T-helper 1 cell treated with Interleukin-12 subunit alpha and Interleukin-12 subunit beta and Interleukin-4 antibody, amounts not matched to agents 30 ng/mL and 1 ng/mL, for 36 hours (primary cell): ENCODE measurements around the gene CRK. TPM values are rescaled to one million over a fixed set of nuclear protein-coding genes. Genes with fewer than 3 reads are reported as not detected.
"Not testable (repeated sequence)": the region's sequence is repeated elsewhere in the genome, so short reads cannot be mapped to it uniquely, and the experiment has no call there.

ENCODE experiments used
- intact Hi-C: fragments of 100-400 bp; cut with micrococcal nuclease; formaldehyde crosslinking; loops from one replicate; pipeline ENCODE4 v1.15.1; 2024
- total RNA-seq: library from RNA; stranded (reverse); gene quantifications from 2 replicates; pipeline ENCODE4 v1.2.3, GENCODE V29; 2022

Gene CRK
- total RNA-seq, 1 donor from 2014 or later: 20.7 TPM

GRCh38 chr17:1390432-1391367 is 65.3 kb downstream of the CRK start:
- intact Hi-C loops: loop anchor here (2.0 kb wide), 1 partner anchor 14 kb away; no protein-coding TSS in a partner anchor

GRCh38 chr17:1387490-1388227 is 68.4 kb downstream of the CRK start:
- intact Hi-C loops: not testable (repeated sequence)

GRCh38 chr17:1386675-1387190 is 69.3 kb downstream of the CRK start:
- intact Hi-C loops: not testable (repeated sequence)

GRCh38 chr17:1386265-1386664 is 69.8 kb downstream of the CRK start:
- intact Hi-C loops: no loop called here

- intact Hi-C loops: no loop called here
Observed at GRCh38 chr17:1385861-1386260, 70.2 kb downstream of the CRK start.

GRCh38 chr17:1384905-1385435 is 71.1 kb downstream of the CRK start:
- intact Hi-C loops: no loop called here

- intact Hi-C loops: no loop called here
Observed at GRCh38 chr17:1379930-1380313, 76.1 kb downstream of the CRK start.

- intact Hi-C loops: no loop called here
Observed at GRCh38 chr17:1379208-1379929, 76.7 kb downstream of the CRK start.

- intact Hi-C loops: not testable (repeated sequence)
Observed at GRCh38 chr17:1378476-1378860, 77.6 kb downstream of the CRK start.

GRCh38 chr17:1377334-1377733 is 78.7 kb downstream of the CRK start:
- intact Hi-C loops: loop anchor here (2.0 kb wide), 2 partner anchors 13 to 21 kb away; no protein-coding TSS in a partner anchor

- intact Hi-C loops: loop anchor here (2.0 kb wide), 2 partner anchors 15 to 23 kb away; no protein-coding TSS in a partner anchor
Observed at GRCh38 chr17:1376061-1376460, 80.0 kb downstream of the CRK start.

- intact Hi-C loops: loop anchor here (2.0 kb wide), 2 partner anchors 15 to 23 kb away; no protein-coding TSS in a partner anchor
Observed at GRCh38 chr17:1375615-1376014, 80.4 kb downstream of the CRK start.

GRCh38 chr17:1374431-1375177 is 81.4 kb downstream of the CRK start:
- intact Hi-C loops: no loop called here

- intact Hi-C loops: no loop called here
Observed at GRCh38 chr17:1373707-1374237, 82.3 kb downstream of the CRK start.

GRCh38 chr17:1372618-1373017 is 83.4 kb downstream of the CRK start:
- intact Hi-C loops: no loop called here

- intact Hi-C loops: no loop called here
Observed at GRCh38 chr17:1371893-1372590, 84.0 kb downstream of the CRK start.
